CD1c-positive myeloid dendritic cell (primary cell): Measurements from ENCODE around the gene PROSER2.

Experiments used
- DNase-seq: peaks from one replicate; pipeline ENCODE4 v3.0.0-alpha.2; 2016; ENCODE audit errors: extremely low spot score

Gene PROSER2

DNA sequence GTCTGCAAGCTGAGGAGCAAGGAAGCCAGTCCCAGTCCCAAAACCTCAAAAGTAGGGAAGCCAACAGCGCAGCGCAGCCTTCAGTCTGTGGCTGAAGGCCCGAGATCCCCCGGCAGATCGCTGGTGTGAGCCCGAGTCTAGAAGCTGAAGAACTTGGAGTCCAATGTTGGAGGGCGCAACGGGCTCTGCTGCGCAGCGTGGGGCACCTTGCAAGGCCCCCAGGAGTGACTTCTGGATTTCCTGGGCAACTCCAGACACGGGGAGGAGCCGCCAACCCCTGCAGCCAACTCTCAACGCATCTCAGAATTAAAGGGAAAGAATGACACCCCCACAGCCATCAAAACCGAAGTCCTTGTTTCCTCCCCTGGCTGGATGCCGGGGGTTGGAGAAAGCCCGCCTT lies 18.8 kb upstream of the PROSER2 start:
- no peak for DNase-seq

DNA sequence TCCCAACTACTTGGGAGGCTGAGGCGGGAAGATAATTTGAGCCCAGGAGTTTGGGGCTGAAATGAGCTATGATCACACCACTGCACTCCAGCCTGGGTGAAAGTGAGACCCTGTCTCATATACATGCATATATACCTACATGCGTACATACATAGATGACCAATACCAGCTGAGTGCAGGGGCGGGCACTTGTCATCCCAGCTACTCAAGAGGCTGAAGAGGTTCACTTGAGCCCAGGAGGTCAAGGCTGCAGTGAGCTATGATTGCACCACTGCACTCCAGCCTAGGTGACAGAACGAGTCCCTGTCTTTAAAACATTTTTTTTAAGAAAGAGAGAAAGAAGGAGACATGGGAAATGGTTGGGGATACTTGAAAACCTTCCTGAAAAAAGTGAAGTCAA lies 17.4 kb upstream of the PROSER2 start:
- no peak for DNase-seq

DNA sequence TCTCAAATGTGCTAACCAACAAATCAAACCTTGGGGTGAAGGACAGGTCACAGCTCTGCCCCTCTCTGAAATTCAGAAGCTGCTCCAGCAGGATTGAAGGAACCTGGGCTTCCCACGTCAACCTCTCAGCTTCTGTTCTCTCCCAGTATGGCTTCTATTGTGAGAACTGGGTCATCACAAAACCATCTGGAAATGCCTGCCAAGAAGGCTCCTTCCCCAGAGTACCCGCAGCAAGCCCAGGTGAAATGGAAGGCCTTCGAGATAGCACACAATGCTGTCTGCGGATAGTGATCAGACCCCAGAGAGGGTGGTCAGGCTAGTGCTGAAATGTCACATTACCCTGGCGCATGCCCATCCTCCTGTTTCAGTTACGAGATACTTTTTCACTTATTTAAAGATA lies 16.4 kb upstream of the PROSER2 start:
- no peak for DNase-seq

DNA sequence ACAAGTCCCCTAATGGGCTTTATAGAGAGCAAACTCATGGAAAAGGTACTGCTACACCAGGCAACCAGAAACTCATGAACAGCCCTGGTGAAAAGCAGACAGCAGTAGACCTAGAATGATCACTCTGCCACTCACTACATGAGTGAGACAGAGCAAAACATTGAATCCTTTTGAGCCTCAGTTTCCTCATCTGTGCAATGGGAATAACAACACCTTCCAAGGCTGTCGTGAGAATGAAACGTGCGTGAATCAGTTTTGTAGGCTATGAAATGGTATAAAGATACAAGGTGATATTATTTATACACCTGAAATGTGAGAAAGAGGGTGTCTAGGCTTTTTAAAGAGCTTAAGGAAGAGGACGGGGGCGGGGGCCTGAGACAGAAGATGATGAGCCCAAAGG lies 14.3 kb upstream of the PROSER2 start:
- no peak for DNase-seq

DNA sequence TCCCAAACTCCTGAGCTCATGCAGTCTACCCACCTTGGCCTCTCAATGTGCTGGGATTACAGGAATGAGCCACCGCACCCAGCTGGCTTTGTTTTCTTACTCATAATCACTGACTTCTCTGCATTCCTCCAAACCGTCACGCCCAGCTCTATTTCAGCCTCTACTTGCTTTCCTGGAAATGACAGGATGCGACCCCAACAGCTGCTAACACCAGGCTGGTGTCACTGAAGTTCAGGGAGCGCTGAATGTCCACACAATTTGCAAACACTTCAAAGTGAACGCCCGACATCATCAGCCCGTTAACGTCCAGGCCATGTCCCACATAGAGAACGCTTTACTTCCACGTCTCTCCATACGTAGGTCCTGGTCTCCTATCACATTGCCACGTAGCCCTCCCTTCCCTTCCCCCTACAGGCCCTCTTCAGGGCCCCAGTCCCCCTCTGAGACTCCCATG lies 12.8 kb upstream of the PROSER2 start:
- no peak for DNase-seq

DNA sequence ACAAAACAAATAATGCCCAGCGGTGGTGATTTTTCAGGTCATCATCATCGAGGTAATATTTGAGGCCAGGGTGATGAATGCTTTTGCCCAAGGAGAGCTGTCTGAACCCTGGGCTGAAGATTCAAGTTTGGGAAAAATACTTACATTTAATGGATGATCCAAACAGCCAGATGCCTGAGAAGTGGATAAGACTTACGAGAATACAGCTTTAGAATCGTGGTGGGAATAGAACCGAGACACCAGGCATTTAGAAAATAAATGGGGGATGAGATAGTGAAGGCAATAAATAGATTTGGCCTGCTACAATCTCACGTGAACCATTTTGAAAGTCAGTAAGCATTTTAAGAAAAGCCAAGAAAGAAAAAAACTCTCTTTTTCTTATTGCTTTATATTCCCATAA lies 12.2 kb upstream of the PROSER2 start:
- no peak for DNase-seq

DNA sequence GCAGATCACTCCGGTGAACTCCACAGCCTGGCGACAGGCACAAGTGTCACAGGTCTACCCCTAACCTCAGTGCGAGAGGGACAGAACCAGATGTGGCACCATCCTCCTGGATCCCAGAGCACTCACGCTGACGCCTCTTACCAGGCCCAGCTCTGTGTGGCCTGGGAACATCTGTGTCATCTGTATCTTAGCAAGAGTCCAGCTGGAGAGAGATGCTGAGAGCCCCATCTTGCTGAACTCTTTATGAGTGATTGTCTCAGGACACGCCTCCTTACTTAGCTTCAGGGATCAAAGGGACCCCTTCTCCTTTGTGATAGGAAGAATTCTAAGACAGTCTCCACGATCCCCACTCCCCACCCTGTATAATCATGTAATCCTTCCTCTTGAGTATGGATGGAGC lies 10.0 kb upstream of the PROSER2 start:
- DNase-seq: no peak

DNA sequence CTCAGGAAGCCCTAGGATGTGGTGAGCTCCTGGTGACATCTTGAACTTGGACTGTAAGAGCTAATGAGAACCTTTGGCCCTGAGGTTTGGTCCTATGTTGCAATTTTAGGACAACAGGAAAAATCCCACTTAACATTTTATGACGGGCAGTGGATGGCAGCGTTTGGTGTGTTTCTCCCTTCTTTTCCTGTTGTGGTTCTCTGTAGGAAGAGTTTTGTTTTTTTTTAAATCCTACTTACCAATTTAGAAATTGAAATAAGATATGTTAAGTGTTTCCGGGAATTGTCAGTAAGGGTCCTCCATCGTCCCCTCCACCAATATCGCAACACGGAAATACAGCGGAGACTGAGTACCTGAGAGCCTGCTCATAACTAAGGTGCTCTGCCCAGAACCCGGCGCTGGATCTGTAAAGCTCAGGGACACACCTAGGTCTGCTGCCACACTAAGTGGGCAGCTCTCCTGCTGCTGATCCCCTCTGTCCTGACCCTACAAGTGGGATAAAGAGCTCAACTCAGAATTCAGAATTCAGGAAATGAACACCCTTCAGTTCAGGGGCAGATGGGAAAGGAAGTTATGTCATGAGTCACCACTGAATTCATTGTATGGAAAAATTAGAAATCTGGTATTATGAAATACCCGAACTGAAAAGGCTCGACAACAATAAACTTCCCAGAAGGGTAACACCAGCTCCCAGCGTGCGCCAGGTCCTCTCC lies 9.1 kb upstream of the PROSER2 start:
- peak; percentile 46 for DNase-seq

DNA sequence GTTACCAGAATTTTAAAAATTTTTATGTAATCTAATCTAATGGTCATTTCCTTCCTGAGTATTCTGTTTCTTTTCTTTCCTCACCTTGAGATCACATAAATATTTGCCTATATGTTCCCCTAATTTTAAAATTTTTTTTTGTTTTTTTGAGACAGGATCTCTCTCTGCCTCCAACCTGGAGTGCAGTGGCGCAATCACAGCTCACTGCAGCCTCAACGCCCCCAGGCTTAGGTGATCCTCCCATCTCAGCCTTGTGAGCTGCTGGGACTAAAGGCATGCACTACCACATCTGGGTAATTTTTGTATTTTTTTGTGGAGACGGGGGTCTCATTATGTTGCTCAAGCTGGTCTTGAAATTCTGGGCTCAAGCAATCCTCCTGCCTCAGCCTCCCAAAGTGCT lies 4.1 kb upstream of the PROSER2 start:
- no peak for DNase-seq

DNA sequence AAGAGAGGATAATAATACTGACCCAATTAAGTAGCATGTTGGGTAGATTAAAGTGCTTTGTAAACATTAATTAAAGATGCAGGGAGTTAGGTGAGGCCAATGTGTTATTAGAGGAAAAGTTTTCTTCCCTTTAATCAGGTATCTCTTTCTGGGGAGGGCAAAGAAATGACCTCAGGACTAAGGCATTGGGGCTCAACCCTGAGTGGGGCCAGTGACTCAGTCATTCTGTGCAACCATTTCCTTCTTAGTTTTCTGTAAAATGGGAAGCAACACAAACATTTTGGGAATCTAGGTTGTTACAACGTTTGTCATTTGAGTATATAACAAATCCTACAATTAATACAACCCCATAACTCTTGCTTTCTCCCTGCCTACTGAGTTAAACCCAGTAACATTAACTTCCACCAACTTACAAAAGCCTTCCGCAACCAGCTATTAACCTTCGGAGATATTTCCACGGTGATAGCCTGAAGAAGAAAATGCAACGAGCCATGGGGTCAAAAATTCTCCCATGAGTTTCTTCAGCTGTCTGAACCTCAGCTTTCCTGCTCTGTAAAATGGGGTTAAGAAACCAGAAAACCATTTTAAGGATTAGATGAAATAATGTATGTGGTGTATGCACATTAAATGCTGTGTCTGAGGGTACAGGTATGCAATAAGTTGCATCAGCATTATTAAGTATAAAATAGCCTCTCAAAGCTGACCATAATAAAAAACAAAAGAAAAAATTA lies 965 bp upstream of the PROSER2 start:
- no peak for DNase-seq

DNA sequence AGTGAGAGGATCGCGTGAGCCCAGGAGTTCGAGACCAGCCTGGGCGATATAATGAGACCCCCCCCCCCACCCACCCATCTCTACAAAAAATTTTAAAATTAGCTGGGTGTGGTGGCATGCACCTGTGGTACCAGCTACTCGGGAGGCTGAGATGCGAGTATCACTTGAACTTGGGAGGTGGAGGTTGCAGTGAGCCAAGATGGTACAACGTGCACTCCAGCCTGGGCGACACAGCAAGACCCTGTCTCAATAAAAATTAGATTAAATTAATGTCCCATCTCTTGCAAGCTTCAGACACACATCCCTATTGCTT lies 391 bp upstream of the PROSER2 start:
- no peak for DNase-seq

DNA sequence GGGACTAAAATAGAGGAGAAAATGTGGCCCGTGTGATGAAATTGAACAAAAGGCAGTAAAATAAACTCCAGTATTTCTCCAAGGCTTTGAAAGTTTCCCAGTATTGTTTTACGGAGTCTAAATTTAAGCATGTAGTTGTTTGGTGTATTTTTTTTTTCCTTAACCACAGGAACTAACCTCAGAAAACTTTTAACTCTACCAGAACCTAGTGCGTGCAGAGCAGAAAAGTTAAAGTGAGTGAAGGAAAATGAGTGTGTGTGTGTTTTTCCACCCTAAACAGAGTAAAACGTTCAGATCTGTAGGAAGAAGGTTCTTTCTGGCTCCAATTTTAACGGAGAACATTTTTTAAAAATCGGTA lies 812 bp downstream of the PROSER2 start:
- no peak for DNase-seq

DNA sequence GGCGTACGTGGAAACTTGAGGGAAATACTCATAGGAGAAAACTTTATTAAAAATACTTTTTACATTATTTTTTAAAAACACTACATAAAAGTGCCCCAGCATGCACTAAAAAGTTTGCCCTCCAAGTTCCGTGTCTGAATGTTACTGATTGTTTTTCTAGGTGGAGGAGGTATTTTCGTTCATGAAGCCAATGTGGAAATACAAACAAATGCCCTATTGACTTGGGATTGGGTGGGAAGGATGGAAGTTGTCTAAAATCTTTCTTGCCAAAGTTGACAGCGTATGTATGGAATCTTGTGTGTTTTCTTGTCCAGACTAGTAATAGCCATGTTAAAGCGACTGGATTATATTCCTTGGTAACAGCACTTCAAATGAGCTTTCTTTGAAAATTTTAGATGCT lies 1.2 kb downstream of the PROSER2 start:
- no peak for DNase-seq

DNA sequence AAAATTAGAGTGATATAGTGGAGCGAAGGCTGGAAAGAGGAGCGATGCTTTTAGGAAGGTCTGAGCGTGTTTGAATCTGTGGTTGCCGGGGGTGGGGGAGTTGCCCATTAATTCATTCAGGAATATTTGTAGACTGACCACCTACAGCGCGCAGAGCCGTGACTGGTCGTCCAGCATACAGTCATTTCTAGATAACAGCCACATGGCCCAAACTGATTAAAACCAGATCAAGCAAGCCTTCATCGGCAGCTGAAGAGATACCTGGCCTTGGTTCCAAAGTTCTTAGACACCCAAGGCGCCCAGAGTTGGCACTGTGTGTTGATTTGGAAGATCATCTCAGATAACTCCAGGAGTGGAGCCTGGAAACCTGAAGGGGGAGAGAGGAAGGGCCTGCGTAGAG lies 1.7 kb downstream of the PROSER2 start:
- no peak for DNase-seq

DNA sequence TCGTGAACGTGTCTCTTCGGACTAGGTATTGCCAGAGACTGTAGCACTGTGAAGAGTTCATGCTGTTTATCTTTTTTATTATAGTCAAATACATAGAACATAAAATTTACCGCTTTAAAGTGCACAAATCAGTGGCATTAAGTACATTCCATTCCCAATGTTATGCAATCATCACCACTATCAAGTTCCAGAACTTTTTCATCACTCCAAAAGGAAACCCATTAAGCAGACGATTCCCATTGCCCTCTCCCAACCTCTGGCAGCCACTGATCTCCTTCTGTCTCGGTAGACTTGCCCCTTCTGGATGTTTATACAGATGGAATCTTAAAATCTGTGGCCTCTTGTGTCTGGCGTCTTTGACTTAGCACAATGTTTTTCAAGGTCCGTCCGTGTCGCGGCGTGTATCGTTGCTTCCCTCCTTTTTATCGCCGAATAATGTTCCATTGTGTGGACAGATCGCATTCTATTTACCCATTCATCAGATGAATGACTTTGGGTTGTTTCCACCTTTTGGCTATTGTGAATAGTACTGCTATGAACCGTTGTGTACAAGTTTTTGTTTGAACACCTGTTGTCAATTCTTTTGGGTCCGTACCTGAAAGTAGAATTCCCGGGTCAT lies 2.7 kb downstream of the PROSER2 start:
- no peak for DNase-seq

DNA sequence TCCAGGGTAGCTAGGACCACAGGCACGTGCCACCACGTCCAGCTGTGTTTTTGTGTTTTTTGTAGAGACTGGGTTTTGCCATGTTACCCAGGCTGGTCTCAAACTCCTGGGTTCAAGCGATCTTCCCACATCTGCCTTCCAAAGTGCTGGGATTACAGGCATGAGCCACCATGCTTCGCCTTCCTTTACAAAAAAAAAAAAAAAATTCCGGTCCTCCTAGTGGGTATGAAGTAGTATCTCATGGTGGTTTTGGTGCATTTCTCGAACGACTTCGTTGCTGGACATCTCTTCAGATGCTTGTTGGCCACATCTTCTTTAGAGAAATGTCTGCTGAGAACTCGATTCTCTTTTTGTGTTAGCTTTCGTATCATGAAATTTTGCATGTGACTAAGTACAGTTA lies 3.9 kb downstream of the PROSER2 start:
- no peak for DNase-seq

DNA sequence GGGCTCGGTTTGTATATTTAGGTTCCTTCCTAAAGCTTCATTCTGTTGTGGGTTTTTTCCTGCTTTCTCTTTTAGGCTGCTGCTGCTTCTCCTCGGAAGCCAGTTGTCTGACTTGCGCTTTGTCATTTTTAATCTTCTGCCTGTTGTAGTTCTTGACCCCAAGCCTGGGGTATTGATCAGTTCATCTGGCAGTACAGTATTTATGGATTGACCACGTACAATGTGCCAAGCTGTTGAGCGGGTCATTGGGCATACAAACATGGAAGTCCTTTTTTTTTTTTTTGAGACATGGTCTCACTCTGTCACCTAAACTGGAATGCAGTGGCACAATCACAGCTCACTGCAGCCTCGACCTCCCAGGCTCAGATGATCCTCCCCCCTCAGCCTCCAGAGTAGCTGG lies 4.3 kb downstream of the PROSER2 start:
- no peak for DNase-seq

DNA sequence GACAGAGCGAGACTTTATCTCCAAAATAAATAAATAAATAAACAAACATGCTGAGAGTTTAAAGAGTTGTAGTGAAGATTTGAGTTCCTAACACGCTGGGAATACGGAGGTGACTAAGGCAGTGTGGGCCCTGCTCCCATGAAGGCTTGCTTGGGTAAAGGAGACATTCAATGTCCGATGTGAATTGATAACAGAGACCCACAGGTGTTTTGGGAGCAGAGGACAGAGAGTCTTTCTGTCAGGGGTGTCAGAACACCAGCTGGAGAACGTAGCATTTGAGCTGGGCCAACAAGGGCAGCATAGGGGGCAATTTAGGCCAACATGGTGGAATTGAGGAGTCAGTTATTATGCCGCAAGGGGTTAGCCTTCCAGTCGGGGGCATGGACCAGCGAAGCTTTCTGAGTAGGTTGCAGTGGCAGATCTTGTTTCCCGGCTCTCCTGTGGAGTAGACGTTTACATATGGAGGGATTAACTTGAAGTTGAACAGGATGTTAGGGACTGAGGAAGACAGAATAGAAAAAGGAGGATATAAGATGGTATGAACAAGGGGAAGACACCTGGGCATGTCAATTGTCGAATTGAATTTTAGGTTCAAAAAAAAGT lies 5.6 kb downstream of the PROSER2 start:
- DNase-seq: no peak

DNA sequence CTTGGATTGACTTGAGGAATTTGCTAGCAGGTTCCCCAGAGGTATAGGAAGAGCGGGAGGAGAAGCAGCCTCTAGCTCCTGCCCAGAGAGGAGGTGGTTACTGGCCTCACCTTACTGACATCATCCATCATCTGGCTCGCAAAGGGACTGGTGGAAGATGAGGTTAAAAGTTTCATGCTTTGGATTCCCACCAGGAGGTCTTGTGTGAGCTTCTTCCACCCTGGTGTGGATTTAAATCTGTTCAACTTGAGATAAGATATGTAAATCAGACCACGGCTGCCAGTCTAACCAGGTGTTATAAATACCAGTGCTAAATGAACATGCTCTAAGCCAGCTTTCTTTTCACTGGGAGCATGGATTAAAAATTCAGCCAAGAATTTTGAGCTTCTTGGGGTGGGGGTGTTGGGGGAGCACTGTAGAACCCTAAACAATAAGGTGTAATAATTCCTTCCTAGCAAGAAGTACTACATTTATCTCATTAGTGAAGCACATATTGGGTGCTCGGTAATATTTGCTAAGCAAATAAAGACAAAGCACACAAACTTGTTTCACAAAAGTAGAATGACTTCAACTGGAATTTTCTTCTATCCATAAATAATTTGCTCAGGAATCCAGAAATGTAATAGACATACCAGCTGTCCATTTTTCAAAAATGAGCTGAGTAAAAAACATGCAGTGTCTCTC lies 7.8 kb downstream of the PROSER2 start:
- DNase-seq: no peak

DNA sequence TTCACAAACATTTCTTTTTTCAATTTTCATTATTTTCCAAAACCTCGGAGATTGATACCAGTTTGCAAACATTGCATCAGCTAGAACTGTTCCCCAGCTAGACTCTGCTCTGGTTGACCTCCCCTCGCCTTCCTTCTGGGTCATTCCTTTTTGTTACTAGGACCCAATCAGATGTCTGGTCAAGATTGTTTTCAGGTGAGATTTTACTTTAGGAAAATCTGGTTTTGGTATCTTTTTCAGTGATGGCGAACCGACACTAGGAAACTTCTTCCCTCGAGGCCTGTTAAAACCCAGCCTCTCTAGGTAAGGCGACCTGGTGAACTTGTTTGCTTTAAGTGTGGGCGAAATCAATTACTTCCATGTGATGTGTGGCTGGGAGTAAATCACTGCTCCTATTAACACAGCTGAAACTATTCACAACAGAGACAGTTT lies 8.4 kb downstream of the PROSER2 start:
- no peak for DNase-seq

DNA sequence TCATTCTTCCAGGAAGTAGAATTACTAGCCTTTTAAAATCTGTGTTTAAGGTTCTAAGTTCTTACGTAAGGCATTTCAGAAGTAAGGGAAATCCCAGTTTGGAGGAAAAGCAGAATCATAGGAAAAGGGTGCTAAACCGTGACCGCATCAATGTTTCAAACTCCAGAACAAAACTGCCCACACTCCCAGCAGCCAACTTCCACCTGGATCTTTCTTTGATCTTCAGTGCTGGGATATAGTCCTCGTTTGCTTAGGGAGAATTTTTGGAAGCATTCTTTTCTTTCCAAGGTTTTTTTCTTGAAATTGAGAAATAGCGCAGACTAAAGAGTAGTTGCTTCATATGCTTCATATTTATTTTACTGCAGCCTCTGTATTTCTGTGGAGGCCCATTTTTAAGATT lies 8.9 kb downstream of the PROSER2 start:
- DNase-seq: no peak

DNA sequence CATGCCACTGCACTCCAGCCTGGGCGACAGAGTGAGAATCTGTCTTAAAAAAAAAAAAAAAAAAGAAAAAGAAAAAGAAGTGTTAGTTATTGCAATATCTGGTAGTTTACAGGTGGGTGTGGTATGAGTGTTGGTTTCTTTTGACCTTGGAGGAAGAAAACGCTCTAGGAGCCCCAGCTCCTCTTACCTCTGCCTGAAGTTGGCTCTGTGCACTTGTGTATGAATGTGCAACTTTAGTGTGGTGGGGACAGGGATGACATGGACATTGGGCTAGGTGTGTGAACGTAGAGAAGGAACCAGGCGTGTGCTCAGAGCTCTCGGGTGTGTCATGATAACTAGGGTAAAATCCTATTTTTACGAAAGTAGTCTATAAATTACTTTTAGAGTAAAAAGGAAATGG lies 11.9 kb downstream of the PROSER2 start:
- DNase-seq: no peak
